Glutamatergic neuron (in vitro differentiated cells): ENCODE data around the gene HNF4A. TPM values are rescaled to one million over a fixed set of nuclear protein-coding genes. Genes with fewer than 3 reads are reported as not detected.
"Not testable (repeated sequence)": the region's sequence is repeated elsewhere in the genome, so short reads cannot be mapped to it uniquely, and the experiment has no call there.

Experiments
- DNase-seq: peaks from one replicate; pipeline ENCODE4 v3.0.0; 2022
- H3K27ac Mint-ChIP-seq: one replicate; pipeline ENCODE4 v1.8.0; 2020; ENCODE audit warnings: mild to moderate bottlenecking, mixed read lengths, inconsistent platforms; ENCODE audit not compliant: unreplicated experiment
- H3K27me3 Mint-ChIP-seq: one replicate; pipeline ENCODE4 v1.8.0; 2020; ENCODE audit warnings: mild to moderate bottlenecking, moderate library complexity, mixed read lengths, inconsistent platforms; ENCODE audit not compliant: unreplicated experiment
- H3K36me3 Mint-ChIP-seq: one replicate; pipeline ENCODE4 v1.8.0; 2020; ENCODE audit warnings: mild to moderate bottlenecking, mixed read lengths, inconsistent platforms; ENCODE audit not compliant: unreplicated experiment
- H3K4me1 Mint-ChIP-seq: one replicate; pipeline ENCODE4 v1.8.0; 2020; ENCODE audit warnings: mild to moderate bottlenecking, low read depth, mixed read lengths, inconsistent platforms; ENCODE audit not compliant: unreplicated experiment
- H3K4me3 Mint-ChIP-seq: one replicate; pipeline ENCODE4 v1.8.0; 2020; ENCODE audit warnings: mild to moderate bottlenecking, mixed read lengths, inconsistent platforms; ENCODE audit not compliant: unreplicated experiment
- H3K9me3 Mint-ChIP-seq: one replicate; pipeline ENCODE4 v1.8.0; 2020; ENCODE audit warnings: mild to moderate bottlenecking, moderate library complexity, mixed read lengths, inconsistent platforms; ENCODE audit not compliant: unreplicated experiment
- CTCF ChIP-seq: fragments of 200-600 bp; sonication (generic); IDR thresholded peaks from one replicate; pipeline ENCODE4 v1.5.0; 2021; ENCODE audit not compliant: partially characterized antibody, unreplicated experiment
- total RNA-seq: library from RNA; stranded (reverse); fragmentation: NEBNext Ultra II Directional; extraction: Animal tissue kit (Norgen Biotek cat#: 25700); gene quantifications from one replicate; pipeline ENCODE4 v1.2.1, GENCODE V29; 2021; ENCODE audit not compliant: unreplicated experiment

HNF4A gene
- total RNA-seq, 1 donor from 2014 or later: not detected

GRCh38 chr20:44314870-44315269, 40.6 kb upstream of the HNF4A start:
- no peak for TF ChIP-seq CTCF
- no peak overlapping the region for H3K27ac Mint-ChIP-seq
- H3K36me3 Mint-ChIP-seq: no peaks in the 10 kb centered on the region
- no peak overlapping the region for H3K4me3 Mint-ChIP-seq
- H3K4me1 Mint-ChIP-seq: peaks cover 3% of the 10 kb centered on the region
- DNase-seq: no peak
- H3K27me3 Mint-ChIP-seq: no peaks in the 10 kb centered on the region
- H3K9me3 Mint-ChIP-seq: peaks cover 11% of the 10 kb centered on the region

- TF ChIP-seq CTCF: no peak
- no peak for DNase-seq
- Mint-ChIP-seq H3K27me3 (peaks cover 2% of the 10 kb centered on the region), H3K9me3 (peaks cover 2% of the 10 kb centered on the region), H3K4me3 (no peak overlapping the region), H3K36me3 (no peaks in the 10 kb centered on the region), H3K4me1 (peaks cover 5% of the 10 kb centered on the region), H3K27ac (no peak overlapping the region)
Measured at GRCh38 chr20:44319839-44320422, 35.6 kb upstream of the HNF4A start.

GRCh38 chr20:44324343-44324742, 31.2 kb upstream of the HNF4A start:
- H3K4me1 Mint-ChIP-seq: peaks cover 5% of the 10 kb centered on the region
- H3K9me3 Mint-ChIP-seq: no peaks in the 10 kb centered on the region
- TF ChIP-seq CTCF: no peak
- peaks cover 4% of the 10 kb centered on the region for H3K27me3 Mint-ChIP-seq
- H3K4me3 Mint-ChIP-seq: no peak overlapping the region
- H3K36me3 Mint-ChIP-seq: no peaks in the 10 kb centered on the region
- peak overlapping the region; percentile 29 for H3K27ac Mint-ChIP-seq
- peak; percentile 64 for DNase-seq

DNA sequence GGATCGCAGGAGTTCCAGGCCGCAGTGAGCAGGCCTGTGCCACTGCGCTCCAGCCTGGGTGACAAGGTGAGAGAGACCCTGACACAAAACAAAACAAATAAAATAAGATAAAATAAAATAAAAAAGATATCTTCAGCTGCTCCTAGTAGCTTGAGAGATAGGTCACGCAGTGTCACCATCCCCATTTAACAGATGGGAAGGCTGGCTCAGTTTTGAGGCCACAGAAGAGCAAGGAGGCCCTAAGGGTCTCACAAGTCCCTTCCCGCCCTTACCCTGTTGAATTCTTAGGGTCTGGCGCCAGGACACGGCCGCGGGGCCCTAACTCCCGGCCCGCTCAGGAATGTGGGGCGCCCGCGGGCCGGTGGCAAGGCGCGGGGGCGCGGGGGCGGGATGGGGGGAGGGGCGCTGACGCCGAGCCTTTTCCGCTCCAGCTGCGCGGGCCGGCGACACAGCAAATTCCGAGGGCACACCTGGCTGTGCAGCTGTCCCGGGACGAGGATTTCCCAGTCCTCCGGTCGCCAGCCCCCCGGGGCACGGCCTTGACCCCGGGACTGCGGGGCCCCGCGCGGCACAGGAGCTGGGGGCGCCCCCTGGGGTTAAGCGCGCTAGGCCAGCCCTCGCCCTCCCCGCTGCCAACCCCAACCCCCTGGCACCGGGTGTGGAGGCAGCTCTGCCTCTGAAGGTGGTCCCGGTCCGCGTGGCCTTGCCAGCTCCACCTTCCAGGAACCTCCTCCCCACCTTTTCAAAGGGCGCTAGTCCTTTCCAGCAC, 28.9 kb upstream of the HNF4A start:
- Mint-ChIP-seq H3K9me3 (peaks cover 2% of the 10 kb centered on the region), H3K4me3 (no peak overlapping the region)

DNA sequence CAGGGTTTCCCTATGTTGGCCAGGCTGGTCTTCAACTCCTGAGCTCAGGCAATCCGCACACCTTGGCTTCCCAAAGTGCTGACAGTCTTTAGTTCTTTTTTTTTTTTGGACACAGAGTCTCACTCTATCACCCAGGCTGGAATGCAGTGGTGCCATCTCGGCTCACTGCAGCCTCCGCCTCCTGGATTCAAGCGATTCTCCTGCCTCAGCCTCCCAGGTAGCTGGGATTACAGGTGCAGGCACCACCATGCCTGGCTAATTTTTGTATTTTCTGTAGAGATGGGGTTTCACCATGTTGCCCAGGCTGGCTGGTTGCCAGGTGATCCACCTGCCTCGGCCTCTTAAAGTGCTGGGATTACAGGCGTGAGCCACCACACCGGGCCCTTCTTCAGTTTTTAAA, 27.8 kb upstream of the HNF4A start:
- H3K36me3 Mint-ChIP-seq, DNase-seq, H3K27ac Mint-ChIP-seq, H3K4me1 Mint-ChIP-seq, H3K4me3 Mint-ChIP-seq, H3K9me3 Mint-ChIP-seq, H3K27me3 Mint-ChIP-seq: not testable (repeated sequence)

More for the DNA sequence above, 28.9 kb upstream of the HNF4A start:
- no peak for TF ChIP-seq CTCF
- H3K4me1 Mint-ChIP-seq: peaks cover 5% of the 10 kb centered on the region
- DNase-seq: no peak
- no peaks in the 10 kb centered on the region for H3K36me3 Mint-ChIP-seq
- no peak overlapping the region for H3K27ac Mint-ChIP-seq
- peaks cover 4% of the 10 kb centered on the region for H3K27me3 Mint-ChIP-seq
